ENCODE data around the gene ANXA8.
"Not testable (repeated sequence)": the region's sequence is repeated elsewhere in the genome, so short reads cannot be mapped to it uniquely, and the experiment has no call there.

The ANXA8 gene

DNA sequence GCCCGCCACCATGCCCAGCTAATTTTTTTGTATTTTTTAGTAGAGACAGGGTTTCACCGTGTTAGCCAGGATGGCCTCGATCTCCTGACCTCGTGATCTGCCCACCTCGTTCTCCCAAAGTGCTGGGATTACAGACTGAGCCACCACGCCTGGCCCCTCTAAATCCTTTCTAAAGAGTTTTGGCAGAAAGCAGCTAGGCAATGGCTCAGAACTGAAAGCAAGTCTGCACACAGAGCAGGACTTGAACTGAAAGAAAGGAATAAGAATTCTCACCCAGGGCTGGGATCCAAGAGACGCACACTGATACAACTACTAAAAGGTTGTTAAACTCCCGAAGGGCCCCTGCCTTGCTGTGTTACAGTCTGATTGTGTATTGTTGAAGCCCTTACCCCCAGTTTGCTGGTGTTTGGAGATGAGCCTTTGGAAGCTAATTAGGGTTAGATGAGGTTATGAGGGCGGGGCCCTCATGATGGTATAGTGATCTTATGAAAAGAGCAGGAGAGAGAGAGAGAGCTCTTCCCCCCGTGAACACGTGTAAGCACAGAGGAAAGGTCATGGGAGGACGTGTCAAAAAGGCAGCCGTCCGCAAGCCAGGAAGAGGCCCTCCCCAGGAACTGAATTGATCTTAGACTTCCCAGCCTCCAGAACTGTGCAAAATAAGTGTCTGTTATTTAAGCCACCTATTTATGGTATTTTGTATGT, 18.5 kb downstream of the ANXA8 start:
- DNase-seq (ENCODE audit: low read depth in 2 of 2), result not testable (repeated sequence)

GRCh38 chr10:47462577-47463358, 21.1 kb downstream of the ANXA8 start:
- DNase-seq (ENCODE audit: low read depth in 2 of 2), result not testable (repeated sequence)

GRCh38 chr10:47461261-47461687, 22.6 kb downstream of the ANXA8 start:
- DNase-seq (ENCODE audit: low read depth in 2 of 2), result peak in 1 of 2 donors; percentile 12

- no peak for DNase-seq (ENCODE audit: low read depth in 2 of 2)
Measured at GRCh38 chr10:47458466-47459154, 25.3 kb downstream of the ANXA8 start.

DNA sequence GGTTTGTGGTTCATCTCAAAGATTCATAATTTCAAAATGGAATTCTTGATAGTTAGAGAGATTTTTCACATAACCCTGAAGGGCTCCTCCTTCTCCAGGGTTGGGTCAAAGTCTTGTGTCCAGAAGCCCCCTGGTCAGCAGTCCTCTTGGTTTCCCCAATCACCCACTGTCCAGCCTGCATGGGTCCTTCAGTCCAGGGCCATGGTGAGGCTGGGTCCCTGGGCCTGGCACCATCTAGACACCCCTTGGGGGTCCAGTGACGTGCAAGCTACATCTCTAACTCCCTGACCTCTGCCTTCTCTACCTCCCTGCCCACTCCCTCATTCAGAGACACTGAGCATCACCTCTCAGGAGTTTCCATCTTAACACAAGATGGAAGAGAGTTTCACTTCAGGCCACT, 26.1 kb downstream of the ANXA8 start:
- no peak for DNase-seq (ENCODE audit: low read depth in 2 of 2)

DNA sequence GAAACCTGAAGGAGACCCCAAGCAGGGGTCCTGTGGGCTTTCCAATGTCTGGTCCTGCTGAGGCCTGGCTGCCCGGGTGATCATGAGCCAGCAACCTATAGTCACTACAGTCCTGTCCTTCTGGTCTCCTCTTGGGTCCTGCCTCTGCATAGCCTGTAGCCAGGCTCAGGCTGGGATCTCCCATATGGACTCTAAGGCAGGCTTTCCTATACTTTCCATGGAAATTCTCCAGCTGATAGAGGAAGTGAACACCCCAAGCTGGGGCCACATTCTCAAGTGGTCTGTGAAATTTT, 26.4 kb downstream of the ANXA8 start:
- no peak for DNase-seq (ENCODE audit: low read depth in 2 of 2)

GRCh38 chr10:47456794-47457527, 27.0 kb downstream of the ANXA8 start:
- no peak for DNase-seq (ENCODE audit: low read depth in 2 of 2)

DNA sequence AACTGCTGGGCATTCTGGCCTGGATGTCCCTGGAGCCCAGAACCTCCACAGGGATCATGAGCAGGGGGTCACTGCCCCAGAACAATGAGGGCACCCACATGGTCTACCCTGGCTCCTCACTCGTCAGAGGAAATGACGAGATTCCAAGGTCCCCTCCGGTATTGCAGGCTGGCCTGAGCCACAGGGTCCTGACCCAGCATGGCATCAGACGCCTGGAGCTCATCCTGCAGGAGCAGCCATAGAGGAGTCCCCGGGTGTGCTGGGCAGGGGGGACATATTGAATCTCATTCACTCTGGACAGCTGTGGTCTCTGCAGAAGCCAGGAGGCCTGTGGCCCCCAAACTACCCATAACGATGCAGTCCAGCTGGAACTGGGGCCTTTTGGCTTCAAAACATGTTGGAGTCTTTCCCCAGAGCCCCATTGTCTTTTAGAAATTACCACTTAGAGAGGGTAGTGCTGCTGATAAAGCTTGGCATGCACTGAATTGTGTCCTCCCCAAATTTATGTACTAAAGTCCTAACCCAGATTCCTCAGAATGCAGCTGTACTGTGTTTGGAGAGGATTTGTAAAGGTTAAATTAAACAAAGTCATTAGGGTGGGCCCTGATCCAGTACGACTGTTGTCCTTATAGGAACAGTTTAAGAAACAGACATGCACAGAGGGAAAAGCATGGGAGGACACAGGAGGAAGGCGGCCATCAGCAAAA, 27.7 kb downstream of the ANXA8 start:
- no peak for DNase-seq (ENCODE audit: low read depth in 2 of 2)

DNA sequence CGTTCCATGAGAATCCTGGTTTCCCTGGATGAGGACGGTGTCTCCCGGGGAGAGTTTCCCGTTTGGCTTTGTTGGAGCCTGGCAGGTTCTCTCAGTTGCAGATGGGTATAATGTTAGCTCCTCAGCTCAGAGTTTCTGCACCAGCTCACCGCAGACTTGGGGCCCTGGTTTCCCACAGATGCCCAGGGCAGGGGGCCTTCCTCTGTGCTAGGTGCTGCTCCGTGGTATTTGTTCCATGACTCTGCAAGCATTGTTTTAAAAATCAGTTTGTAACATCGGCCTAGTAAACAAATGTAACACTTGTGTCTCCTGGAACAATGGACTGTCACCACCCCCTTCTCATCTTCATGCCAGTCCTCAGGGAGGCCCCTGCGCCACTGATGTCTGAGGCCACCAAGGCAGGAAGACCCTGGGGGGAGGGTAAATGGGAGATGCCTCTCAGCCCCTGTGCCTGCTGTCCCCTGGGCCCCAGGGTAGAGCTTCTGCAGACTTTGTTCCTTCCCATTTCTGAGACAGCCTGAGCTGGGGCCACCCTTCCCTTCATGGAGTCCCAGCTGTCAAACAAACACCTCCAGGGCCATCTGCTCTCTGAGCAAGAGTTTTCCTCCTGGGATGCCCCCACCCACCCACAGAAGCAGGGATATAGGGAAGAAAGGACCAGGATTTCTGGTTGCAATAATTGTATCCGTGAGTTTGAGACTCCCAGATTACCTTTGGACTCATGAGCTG, 28.4 kb downstream of the ANXA8 start:
- not testable (repeated sequence) for DNase-seq (ENCODE audit: low read depth in 2 of 2)

- DNase-seq (ENCODE audit: low read depth in 2 of 2), result no peak
Measured at GRCh38 chr10:47454780-47455058, 29.2 kb downstream of the ANXA8 start.

- no peak for DNase-seq (ENCODE audit: low read depth in 2 of 2)
Measured at GRCh38 chr10:47454008-47454779, 29.7 kb downstream of the ANXA8 start.

DNA sequence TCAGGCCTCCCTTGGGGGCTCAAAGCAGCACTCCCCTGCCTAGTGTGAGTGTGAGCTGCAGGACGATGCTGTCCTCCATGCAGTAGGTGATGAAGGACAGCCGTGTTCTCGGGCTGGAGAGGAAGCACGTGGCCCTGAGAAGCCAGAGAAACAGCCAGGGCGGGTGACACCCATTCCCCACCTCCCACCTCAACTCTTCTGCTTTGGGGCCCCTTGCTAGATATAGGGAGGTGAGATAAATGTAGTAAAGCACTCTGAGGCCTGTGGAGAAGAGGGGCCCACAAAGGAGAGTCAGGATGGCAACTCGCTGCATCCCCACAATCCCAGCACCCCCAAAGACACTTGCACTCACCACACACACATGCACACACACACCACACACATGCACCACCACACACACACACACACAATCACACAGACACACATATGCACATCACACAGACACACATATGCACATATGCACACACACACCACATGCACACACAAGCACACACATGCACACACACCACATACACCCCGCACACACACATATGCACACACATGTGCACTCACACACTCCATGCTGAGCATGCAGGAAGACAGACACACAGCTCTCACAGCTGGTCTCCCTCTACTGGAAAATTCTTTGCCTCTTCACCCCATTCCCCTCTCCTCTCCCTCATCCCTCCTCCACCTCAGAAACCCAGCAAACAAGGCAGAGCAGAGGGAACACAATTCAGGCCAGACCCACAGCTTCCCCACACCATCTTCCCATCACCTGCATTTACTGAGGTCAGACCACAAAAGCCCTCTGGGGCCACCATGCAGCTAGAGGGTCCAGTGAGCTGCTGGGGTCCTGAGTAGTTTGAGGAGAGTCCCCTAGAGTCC, 30.5 kb downstream of the ANXA8 start:
- no peak for DNase-seq (ENCODE audit: low read depth in 2 of 2)

- no peak for DNase-seq (ENCODE audit: low read depth in 2 of 2)
Measured at GRCh38 chr10:47452495-47453140, 31.3 kb downstream of the ANXA8 start.

GRCh38 chr10:47451998-47452494, 31.9 kb downstream of the ANXA8 start:
- no peak for DNase-seq (ENCODE audit: low read depth in 2 of 2)

GRCh38 chr10:47451273-47451997, 32.5 kb downstream of the ANXA8 start:
- no peak for DNase-seq (ENCODE audit: low read depth in 2 of 2)

DNA sequence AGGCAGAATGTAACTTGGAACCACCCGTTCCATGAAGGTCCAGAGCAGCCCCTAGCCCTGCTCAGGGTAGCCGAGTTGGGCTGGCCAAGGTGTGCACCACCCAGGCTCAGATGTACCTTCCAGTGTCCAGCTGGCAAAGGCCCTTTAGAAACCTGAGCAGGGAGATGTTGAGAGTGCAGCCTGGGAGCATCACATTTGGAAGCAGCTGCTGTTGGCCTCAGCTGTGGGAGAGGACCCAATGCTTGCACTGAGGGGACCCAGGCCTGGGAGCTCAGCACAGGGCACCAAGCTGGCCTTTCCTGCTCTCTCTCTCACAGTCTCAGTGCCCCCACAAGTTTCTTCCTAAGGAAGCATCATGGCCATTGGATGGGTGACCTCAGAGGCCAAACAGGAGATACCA, 33.5 kb downstream of the ANXA8 start:
- no peak for DNase-seq (ENCODE audit: low read depth in 2 of 2)

DNA sequence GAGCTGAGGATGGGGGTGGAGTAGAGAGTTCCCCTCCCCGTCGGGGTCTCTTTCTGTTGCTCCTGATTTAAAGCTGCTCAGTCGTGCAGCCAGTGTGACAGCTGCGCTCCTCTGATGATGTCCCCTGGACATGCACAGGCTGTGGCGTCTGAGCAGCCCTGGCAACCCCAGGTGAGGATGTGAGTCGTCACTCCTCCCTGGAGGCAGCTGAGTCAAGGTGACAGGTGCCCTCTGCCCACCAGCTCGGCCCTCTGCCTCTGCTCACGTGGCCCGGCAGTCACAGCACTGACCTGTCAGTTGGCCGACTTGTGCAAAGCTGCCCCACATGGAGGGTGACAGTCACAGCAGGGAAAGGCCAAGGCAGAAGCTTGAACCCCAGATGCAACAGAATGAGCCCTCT, 33.9 kb downstream of the ANXA8 start:
- no peak for DNase-seq (ENCODE audit: low read depth in 2 of 2)
